BE2C (cell line): ENCODE data around the gene ARIH1.
"Not testable (repeated sequence)": the region's sequence is repeated elsewhere in the genome, so short reads cannot be mapped to it uniquely, and the experiment has no call there.

ENCODE experiments used
- DNase-seq: peaks from one replicate; pipeline ENCODE4 v3.0.0-alpha.2; 2020
- H3K27me3 ChIP-seq: fragments of 250-450 bp; sonication (Bioruptor Pico); 2 replicates; pipeline ENCODE4 v1.5.1; 2020; ENCODE audit warnings: mild to moderate bottlenecking
- H3K36me3 ChIP-seq: fragments of 250-450 bp; sonication (Bioruptor Pico); 2 replicates; pipeline ENCODE4 v1.5.1; 2020; ENCODE audit warnings: mild to moderate bottlenecking
- H3K4me1 ChIP-seq: fragments of 250-450 bp; sonication (Bioruptor Pico); 2 replicates; pipeline ENCODE4 v1.5.1; 2020
- H3K4me3 ChIP-seq: 2 replicates; pipeline ENCODE4 v1.5.1; 2011; ENCODE audit warnings: low read depth, low read length
- H3K9me3 ChIP-seq: fragments of 250-450 bp; sonication (Bioruptor Pico); 2 replicates; pipeline ENCODE4 v1.5.1; 2020
- TF ChIP-seq, protein P1 (sequence below): IDR thresholded peaks from 2 replicates; pipeline ENCODE4 v1.5.1; 2012; ENCODE audit warnings: mild to moderate bottlenecking, low read depth, low read length

The ARIH1 gene

DNA sequence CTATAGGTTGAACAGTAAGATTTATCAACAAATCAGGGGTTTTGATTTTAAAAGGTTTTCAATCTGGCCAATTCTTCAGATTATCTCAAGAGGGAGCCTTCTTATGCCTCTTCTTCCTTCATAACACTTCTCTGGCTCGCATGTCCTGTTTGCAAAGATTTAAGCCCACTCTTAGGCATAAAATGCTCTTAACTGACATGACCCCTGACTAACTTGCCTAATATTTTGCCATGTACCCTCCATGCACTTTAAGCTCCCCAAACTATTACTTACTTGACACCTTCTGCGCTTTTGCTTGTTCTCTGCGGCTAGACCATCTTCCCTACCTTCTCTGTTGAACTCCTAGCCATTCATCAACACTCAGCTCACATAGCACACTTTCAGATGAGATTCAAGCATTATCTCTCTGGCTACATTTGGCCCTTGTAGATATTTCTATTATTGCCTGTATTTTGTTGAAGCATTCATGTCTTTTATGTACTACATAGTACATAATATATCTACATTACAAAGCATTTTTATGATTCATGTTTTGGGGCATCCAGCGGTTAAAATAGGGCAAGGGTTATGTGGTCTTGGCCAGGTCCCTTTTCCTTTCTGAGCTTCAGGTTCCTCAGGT lies 1.0 kb upstream of the ARIH1 start:
- TF ChIP-seq, protein P1, sequence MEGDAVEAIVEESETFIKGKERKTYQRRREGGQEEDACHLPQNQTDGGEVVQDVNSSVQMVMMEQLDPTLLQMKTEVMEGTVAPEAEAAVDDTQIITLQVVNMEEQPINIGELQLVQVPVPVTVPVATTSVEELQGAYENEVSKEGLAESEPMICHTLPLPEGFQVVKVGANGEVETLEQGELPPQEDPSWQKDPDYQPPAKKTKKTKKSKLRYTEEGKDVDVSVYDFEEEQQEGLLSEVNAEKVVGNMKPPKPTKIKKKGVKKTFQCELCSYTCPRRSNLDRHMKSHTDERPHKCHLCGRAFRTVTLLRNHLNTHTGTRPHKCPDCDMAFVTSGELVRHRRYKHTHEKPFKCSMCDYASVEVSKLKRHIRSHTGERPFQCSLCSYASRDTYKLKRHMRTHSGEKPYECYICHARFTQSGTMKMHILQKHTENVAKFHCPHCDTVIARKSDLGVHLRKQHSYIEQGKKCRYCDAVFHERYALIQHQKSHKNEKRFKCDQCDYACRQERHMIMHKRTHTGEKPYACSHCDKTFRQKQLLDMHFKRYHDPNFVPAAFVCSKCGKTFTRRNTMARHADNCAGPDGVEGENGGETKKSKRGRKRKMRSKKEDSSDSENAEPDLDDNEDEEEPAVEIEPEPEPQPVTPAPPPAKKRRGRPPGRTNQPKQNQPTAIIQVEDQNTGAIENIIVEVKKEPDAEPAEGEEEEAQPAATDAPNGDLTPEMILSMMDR = no peak
- H3K9me3 ChIP-seq = no peaks in the 10 kb centered on the region
- peaks cover 8% of the 10 kb centered on the region for H3K36me3 ChIP-seq
- peaks cover 3% of the 10 kb centered on the region; the same call in 1 of the 2 replicates for H3K4me1 ChIP-seq
- H3K4me3 ChIP-seq = peak overlapping the region; percentile 96
- no peaks in the 10 kb centered on the region for H3K27me3 ChIP-seq
- no peak for DNase-seq

GRCh38 chr15:72474466-72474911 lies 359 bp downstream of the ARIH1 start:
- H3K9me3 ChIP-seq = no peaks in the 10 kb centered on the region
- TF ChIP-seq, protein P1 = no peak
- no peaks in the 10 kb centered on the region for H3K27me3 ChIP-seq
- peaks cover 22% of the 10 kb centered on the region for H3K36me3 ChIP-seq
- H3K4me1 ChIP-seq = peaks cover 3% of the 10 kb centered on the region; the same call in 1 of the 2 replicates
- peak; percentile 40 for DNase-seq
- peak overlapping the region; percentile 96 for H3K4me3 ChIP-seq

DNA sequence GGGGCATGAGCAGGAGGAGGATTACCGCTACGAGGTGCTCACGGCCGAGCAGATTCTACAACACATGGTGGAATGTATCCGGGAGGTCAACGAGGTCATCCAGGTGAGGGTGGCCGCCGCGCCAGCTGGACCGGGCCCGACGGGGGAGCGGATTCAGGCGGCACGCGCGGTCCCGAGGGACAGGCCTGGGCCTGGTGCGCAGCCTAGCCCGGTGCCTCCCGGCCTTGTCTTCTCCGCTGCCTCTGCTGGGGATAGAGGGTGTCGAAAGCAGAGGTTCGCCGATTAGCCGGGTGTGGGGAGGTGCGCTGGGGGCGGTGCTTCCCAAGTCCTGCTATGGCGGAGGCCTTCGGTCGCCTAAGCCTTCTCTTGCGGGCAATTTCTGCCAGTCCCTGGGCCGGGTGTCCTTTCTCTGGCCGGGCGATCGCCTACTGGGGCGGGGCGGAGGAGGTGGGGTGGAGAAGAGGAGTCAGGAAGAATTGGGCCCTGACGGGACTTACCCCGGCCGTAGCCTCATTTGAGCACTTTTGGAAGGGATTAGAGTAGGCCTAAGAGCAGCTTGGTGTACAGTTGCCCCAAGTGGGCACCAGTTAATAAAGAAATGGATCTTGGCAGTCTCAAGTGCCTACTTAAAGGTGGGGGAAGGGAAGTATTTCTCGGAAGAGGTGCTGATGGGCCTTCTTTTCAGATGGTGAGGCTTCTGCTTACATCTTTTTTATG lies 940 bp downstream of the ARIH1 start:
- TF ChIP-seq, protein P1 = no peak
- peaks cover 3% of the 10 kb centered on the region; the same call in 1 of the 2 replicates for H3K4me1 ChIP-seq
- peak overlapping the region; percentile 96 for H3K4me3 ChIP-seq
- no peaks in the 10 kb centered on the region for H3K9me3 ChIP-seq
- H3K27me3 ChIP-seq = no peaks in the 10 kb centered on the region
- peak; percentile 77 for DNase-seq
- H3K36me3 ChIP-seq = peaks cover 24% of the 10 kb centered on the region

DNA sequence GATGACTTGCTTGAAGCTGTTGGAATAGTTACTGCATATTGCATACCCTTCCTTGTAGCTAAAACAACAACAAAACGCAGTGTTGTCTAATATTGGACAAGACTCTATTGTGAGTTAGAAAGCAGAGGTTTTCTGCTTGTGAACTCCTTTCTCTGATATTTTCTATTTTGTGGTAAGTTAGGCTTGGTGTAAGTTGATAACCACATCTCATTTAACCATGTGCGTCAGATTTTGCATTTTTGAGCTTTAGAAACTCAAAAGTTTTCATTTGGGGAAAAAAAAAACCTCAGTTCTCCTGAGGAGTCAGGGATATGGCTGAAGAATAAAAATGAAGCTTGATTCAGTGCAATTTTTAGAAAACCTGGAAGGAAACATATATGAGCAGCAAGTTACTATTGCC lies 1.5 kb downstream of the ARIH1 start:
- no peak for DNase-seq
- H3K9me3 ChIP-seq = no peaks in the 10 kb centered on the region
- no peaks in the 10 kb centered on the region for H3K27me3 ChIP-seq
- peaks cover 29% of the 10 kb centered on the region for H3K36me3 ChIP-seq
- peak overlapping the region; percentile 96 for H3K4me3 ChIP-seq
- TF ChIP-seq, protein P1 = no peak
- H3K4me1 ChIP-seq = peaks cover 3% of the 10 kb centered on the region; the same call in 1 of the 2 replicates

DNA sequence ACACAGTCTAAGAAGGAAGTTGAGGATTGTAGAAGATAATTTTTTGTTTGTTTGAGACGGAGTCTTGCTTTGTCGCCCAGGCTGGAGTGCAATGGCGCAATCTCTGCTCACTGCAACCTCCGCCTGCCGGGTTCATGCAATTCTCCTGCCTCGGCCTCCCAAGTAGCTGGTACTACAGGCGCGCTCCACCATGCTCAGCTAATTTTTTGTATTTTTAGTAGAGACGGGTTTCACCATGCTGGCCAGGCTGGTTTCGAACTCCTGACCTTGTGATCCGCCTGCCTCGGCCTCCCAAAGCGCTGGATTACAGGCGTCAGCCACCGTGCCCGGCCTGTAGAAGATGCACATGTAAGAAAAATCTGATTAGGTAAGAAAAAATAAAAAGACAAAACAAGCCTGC lies 2.2 kb downstream of the ARIH1 start:
- H3K27me3 ChIP-seq, H3K9me3 ChIP-seq, DNase-seq, H3K4me1 ChIP-seq: not testable (repeated sequence)
- Histone ChIP-seq H3K4me3 (peak overlapping the region; percentile 96), H3K36me3 (peaks cover 29% of the 10 kb centered on the region)

DNA sequence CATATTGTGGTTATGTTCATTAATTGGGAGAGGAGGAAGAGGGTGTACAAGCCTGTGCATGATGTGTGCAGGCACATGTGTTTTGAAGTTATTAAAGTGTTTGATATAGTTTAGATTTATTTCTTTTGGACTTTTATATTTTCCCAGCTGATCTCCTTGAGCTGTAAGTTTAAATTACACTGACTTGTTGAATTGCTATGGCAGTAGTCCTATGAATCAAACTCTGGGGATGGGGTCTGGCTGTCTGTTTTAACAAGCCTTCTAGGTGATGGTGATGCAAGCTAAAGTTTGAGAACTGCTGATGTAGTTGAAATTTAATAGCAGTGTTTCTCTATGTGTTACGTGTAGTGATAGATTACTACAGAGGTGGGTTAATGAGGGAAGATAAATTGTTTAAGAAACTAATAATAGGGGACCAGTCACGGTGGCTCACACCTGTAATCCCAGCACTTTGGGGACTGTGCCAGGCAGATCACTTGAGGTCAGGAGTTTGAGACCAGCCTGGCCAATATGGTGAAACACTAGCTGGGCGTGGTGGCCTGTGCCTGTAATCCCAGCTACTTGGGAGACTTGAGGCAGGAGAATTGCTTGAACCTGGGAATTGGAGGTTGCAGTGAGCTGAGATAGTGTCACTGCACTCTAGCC lies 7.0 kb downstream of the ARIH1 start:
- TF ChIP-seq, protein P1 = no peak
- no peaks in the 10 kb centered on the region for H3K4me1 ChIP-seq
- H3K4me3 ChIP-seq = no peak overlapping the region
- H3K27me3 ChIP-seq = no peaks in the 10 kb centered on the region
- no peaks in the 10 kb centered on the region for H3K9me3 ChIP-seq
- no peak for DNase-seq
- peaks cover 33% of the 10 kb centered on the region for H3K36me3 ChIP-seq
